Activated CD8-positive, alpha-beta memory T cell treated with anti-CD3 and anti-CD28 coated beads for 36 hours (primary cell): ENCODE data around the gene THBS3. TPM values are rescaled to one million over a fixed set of nuclear protein-coding genes. Genes with fewer than 3 reads are reported as not detected.

Experiments
- CTCF ChIA-PET: fragments of 350-600 bp; sonication (Branson Sonifier 250); formaldehyde crosslinking; loops from one replicate; lab custom pipeline; 2021; ENCODE audit warnings: antibody characterized with exemption; lab: Charles Lee
- POLR2A ChIA-PET: fragments of 350-600 bp; sonication (Branson Sonifier 250); formaldehyde crosslinking; loops from one replicate; lab custom pipeline; 2021; ENCODE audit warnings: antibody characterized with exemption; lab: Charles Lee
- total RNA-seq, 2 experiments: library from RNA; stranded (reverse); gene quantifications; one replicate each; pipeline ENCODE4 v1.2.3, GENCODE V29; 2021

Gene THBS3
- total RNA-seq, 2 experiments from 2014 or later: 7.0 to 8.7 TPM

DNA sequence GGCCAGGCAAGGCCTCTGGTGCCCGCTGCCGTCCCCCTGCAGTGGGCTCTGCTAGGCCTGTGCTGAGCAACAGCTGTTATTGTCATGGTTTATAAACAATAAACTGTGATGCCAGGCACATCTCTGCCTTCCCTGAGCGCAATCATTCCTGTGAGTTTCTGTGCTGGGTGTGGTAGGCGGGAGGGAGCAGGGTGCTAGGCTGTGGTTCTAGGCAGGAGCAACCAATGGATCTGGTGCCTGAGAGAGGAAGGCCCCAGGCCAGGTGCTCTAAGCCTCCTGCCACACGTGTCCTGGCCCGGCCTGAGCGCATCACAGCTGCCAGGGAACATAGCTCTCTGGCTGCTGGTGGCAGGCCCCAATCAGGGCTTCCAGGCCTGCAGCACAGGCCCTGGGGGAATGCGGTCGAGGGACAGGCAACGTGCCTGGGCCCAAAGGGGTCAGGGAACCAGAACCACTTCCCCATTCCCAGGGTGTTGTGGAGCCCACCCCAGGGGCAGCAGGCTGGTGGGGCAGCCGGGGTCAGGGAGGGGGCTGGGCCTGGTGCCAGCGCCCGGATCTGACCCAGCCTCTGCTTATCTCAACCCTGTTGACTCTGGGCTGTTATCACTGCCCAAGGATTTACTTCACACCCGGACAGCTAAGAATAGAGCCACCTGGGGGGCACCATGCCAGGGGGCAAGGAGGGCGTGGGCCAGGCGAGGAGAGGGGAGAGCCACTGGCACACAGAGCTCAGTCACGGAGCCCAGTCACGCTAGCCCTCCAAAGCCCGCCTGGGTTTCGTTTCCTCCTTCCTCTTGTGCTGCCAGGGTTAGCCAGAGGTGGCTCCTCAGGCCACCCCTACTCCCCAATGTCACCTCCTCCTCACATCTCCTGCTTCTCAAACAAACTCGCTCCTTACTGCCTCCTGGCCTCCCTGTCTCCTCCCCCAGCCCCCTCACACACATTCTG, 22.6 kb downstream of the THBS3 start:
- CTCF ChIA-PET: interaction anchor here (0.8 to 1.8 kb wide), 4 partner anchors 8 to 22 kb away, joined by 3 to 13 read pairs (median 4); no protein-coding TSS in a partner anchor

GRCh38 chr1:155184351-155184811, 23.3 kb downstream of the THBS3 start:
- CTCF ChIA-PET: interaction anchor here (0.8 to 1.8 kb wide), 3 partner anchors 9 to 23 kb away, joined by 3 to 13 read pairs (median 5); no protein-coding TSS in a partner anchor
- POLR2A ChIA-PET: no interaction called here

More for the DNA sequence above, 22.6 kb downstream of the THBS3 start:
- POLR2A ChIA-PET: no interaction called here

DNA sequence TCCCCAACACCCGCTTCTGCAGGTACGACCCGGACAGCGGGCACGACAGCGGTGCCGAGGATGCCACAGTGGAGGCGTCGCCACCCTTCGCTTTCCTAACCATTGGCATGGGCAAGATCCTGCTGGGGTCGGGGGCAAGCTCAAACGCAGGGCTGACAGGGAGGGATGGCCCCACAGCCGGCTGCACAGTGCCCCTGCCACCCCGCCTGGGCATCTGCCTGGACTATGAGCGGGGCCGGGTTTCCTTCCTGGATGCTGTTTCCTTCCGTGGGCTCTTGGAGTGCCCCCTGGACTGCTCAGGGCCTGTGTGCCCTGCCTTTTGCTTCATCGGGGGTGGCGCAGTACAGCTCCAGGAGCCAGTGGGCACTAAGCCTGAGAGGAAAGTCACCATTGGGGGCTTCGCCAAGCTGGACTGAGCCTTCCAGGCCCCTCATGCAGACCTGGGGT, 23.9 kb downstream of the THBS3 start:
- ChIA-PET POLR2A (interaction anchor here (0.5 kb wide), 1 partner anchor 1122 kb away, joined by 3 read pairs; no protein-coding TSS in a partner anchor), CTCF (interaction anchor here (0.8 to 1.0 kb wide), 2 partner anchors 9 to 23 kb away, joined by 3 to 5 read pairs; no protein-coding TSS in a partner anchor)

GRCh38 chr1:155182052-155182550, 25.6 kb downstream of the THBS3 start:
- CTCF ChIA-PET: no interaction called here
- POLR2A ChIA-PET: no interaction called here

DNA sequence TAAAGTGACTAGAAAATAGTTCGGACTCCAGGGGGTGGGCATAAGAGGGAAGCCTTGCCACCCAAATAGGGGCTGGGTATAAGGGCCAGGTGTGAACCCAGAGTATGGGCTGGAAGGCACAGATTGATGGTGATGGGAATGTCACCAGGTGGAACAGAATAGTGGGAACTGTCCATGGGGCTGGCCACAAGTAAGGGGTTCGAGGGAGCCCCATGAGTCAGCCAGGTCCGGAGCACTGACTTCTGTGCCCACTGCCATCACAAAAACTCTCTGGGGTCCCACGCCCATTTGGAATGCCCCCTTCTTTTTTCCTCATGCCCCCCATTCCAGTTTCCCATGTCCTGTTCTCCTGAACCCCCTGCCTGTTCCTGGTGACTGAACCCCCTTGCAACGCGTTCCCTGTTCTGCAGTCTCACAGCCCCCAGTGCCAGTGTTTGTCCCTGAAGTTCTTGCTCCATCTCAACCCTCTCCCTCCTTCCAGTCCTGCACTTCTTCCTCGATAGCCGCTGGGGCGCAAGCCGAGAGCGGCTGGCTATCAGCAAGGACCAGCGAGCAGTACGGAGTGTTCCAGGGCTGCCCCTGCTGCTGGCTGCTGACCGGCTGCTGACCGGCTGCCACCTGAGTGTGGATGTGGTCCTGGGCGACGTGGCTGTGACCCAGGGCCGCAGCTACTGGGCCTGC, 26.2 kb downstream of the THBS3 start:
- CTCF ChIA-PET: no interaction called here

DNA sequence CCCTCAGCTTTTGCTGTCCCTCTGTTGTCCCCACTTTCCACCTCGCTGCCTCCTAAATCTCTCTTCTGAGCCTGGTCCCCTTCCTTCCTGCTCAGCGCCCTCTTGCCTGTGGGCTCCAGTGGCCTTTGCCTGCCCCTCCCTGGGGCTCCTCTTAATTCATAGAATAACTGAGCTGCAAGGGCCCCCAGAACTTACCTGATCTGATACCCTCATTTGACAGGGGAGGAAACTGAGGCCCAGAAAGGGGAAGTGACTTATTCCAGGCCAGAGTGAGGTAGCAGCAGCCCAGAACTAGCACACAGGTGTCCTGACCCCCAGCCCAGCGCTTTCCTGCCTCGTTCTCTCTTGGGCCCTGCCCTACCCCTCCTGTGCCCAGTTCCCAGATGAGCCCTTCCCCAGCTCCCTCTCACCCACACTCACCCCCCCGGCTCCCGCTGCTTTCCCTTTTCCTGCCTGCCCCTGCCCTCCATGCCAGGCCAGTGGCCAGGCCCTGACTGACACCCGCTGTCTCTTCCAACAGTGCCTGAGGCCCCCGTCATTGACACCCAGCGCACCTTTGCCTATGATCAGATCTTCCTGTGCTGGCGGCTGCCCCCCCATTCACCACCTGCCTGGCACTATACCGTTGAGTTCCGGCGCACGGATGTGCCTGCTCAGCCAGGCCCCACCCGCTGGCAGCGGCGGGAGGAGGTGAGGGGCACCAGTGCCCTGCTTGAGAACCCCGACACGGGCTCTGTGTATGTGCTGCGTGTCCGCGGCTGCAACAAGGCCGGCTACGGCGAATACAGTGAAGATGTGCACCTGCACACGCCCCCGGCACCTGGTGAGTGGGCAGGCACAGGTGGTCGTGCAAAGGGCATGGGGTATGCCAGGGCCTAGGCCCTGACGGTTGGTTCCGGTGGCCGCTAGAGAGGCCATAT, 28.3 kb downstream of the THBS3 start:
- CTCF ChIA-PET: interaction anchor here (1.1 to 1.2 kb wide), 2 partner anchors 10 to 32 kb away, joined by 4 read pairs; no protein-coding TSS in a partner anchor
- POLR2A ChIA-PET: interaction anchor here (0.6 to 0.9 kb wide), 2 partner anchors 14 to 632 kb away, joined by 3 to 4 read pairs; no protein-coding TSS in a partner anchor

More for the DNA sequence above, 26.2 kb downstream of the THBS3 start:
- POLR2A ChIA-PET: no interaction called here

- POLR2A ChIA-PET: interaction anchor here (0.6 to 2.1 kb wide), 2 partner anchors 15 to 633 kb away, joined by 4 to 18 read pairs; no protein-coding TSS in a partner anchor
- CTCF ChIA-PET: interaction anchor here (0.5 to 2.3 kb wide), 3 partner anchors 15 to 570 kb away, joined by 4 to 20 read pairs (median 4); no protein-coding TSS in a partner anchor
These were observed 29.1 kb downstream of the THBS3 start for GRCh38 chr1:155178441-155179111.

DNA sequence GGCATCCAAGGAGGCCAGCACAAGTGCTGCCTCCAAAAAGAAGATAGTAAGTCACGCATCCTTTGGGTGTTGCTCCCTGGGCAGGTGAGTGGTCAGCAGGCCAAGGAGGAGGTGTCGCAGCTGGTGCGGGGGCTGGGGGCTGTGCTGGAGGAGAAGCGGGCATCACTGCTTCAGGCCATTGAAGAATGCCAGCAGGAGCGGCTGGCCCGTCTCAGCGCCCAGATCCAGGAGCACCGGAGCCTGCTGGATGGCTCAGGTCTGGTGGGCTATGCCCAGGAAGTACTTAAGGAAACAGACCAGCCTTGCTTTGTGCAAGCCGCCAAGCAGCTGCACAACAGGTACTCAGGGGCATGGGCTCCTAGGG, 29.8 kb downstream of the THBS3 start:
- ChIA-PET POLR2A (interaction anchor here (2.1 kb wide), 1 partner anchor 16 kb away, joined by 18 read pairs; no protein-coding TSS in a partner anchor), CTCF (interaction anchor here (1.1 to 2.3 kb wide), 4 partner anchors 8 to 86 kb away, joined by 4 to 20 read pairs (median 6); no protein-coding TSS in a partner anchor)

DNA sequence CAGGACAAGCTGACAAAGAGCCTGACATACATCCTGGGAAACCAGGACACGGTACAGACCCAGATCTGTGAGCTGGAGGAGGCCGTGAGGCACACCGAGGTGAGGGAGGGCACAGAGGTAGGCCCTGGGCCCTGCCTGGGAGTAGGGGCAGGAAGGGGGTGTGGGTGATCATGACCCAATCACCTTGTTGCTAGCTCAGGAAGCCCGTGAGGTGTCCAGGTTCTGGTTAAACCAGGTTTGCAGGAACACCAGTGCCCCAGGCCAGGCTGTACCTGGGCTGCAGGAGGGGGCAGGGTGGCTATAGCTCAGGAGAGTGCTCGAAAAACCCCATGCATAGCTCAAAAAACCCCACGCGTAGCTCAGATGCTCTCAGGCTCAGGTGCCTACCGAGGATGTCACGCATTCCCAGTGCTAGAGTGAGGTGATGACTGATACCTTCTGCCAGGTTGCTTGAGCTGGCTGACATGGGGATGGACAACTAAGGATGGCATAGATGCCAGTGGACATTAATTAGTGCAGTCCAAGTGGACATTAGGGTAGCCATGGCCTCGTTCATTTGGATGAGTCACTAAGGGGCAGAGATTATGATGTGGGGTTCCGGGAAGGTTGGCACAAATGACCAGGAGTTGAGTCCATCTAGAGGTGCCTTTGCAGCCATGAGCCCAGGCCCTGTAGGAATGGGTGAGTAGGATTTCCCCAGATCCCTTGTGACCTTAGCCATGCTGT, 30.3 kb downstream of the THBS3 start:
- CTCF ChIA-PET: interaction anchor here (0.5 to 2.3 kb wide), 6 partner anchors 9 to 381 kb away, joined by 4 to 20 read pairs (median 6); no protein-coding TSS in a partner anchor
- POLR2A ChIA-PET: interaction anchor here (0.6 to 2.1 kb wide), 2 partner anchors 17 to 1530 kb away, joined by 3 to 18 read pairs; no protein-coding TSS in a partner anchor

DNA sequence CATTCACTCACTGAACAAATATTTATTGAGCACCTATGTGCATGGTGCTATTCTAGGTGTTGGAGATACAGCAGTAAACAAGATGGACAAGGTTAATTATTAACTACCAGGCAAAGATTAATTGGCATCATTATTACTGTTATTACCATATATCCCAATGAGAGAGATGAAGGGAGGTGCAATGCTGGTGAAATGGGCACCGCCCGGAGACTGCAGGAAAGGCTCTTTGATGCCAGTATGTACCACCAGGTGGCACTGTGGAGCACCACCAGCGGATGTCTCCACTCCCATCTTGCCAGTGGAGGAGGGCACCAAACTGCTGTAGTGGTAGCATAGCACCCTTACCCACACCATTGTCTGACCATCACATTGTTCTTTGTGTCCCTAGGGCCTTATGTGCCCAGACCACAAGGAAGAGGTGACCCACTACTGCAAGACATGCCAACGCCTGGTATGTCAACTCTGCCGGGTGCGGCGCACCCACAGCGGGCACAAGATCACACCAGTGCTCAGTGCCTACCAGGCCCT, 31.1 kb downstream of the THBS3 start:
- ChIA-PET CTCF (interaction anchor here (1.1 to 6.3 kb wide), 5 partner anchors 9 to 86 kb away, joined by 6 to 75 read pairs (median 20); no protein-coding TSS in a partner anchor), POLR2A (interaction anchor here (0.6 to 2.1 kb wide), 2 partner anchors 17 to 1530 kb away, joined by 3 to 18 read pairs; no protein-coding TSS in a partner anchor)

- POLR2A ChIA-PET: interaction anchor here (1.0 to 1.4 kb wide), 2 partner anchors 18 to 19 kb away, joined by 4 to 5 read pairs; no protein-coding TSS in a partner anchor
- CTCF ChIA-PET: interaction anchor here (0.8 to 10.5 kb wide), 8 partner anchors 10 to 91 kb away, joined by 3 to 94 read pairs (median 10); partner anchors contain the start of genes MTX1 and THBS3
These were observed 31.7 kb downstream of the THBS3 start for GRCh38 chr1:155175927-155176371.

DNA sequence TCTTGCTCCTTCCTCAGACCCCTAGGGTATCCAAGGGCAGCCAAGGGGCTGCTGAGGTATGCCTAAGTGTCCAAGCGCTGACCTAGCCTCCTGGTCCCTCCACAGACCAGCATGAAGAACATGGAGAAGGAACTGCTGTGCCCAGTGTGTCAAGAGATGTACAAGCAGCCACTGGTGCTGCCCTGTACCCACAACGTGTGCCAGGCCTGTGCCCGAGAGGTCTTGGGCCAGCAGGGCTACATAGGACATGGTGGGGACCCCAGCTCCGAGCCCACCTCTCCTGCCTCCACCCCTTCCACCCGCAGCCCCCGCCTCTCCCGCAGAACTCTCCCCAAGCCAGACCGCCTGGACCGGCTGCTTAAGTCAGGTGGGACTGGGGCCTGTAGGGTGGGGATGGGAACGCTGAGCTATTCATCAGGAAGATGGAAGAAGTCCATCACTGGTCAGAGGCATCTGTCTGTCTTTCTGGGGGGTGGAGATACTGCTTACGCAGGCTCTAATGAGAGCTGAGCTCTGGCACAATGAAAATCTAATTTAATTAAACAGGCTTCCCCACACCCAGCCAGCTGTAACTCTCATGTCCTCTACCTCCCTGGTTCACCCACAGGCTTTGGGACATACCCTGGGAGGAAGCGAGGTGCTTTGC, 32.3 kb downstream of the THBS3 start:
- POLR2A ChIA-PET: interaction anchor here (1.0 to 1.4 kb wide), 2 partner anchors 18 to 19 kb away, joined by 4 to 5 read pairs; no protein-coding TSS in a partner anchor

DNA sequence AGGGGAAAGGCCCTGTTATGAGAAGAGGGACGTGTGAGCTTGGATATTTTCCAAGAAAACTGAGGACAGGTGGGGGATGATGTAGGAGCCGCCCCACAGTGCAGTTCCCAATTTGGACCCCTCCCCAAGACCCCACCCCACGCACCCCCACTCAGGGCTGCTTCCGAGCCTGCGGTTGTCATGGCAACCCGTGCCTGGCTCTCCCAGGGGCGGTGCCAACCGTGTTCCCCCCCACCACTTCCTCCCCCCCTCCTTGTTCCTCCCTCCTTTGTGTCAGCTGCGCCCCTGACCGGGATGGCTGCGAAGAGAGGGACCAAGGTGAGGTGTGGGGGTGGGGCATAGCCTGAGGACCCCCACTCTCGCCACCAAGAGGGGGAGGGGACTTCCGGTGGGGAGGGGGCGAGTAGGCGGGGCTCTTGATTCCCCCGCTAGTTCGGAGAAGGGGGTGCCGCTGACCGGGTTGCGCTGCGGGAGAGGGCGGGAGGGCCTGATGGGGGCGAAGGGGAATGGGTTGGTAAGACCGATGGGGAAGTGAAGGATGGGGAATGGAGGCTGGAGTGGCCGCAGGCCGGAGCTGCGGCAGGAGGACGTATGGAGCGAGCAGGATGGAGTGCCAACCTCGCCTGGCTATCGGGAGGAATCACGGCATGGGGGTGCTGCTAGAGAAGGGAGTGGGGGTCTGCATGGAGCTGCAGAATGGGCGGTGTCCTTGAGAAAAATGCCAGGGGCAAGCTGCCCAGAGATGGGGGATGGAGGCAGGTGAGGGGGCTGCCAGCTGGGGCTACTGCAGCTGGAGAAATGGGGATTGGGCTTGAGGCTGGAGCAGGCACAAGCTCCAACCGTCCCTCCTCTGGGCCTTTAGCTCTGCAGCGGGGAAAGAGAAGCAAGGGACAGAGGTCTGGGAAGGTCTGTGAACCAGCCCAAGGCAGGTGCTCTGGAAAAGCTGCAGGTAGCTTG, 33.1 kb downstream of the THBS3 start:
- ChIA-PET POLR2A (interaction anchor here (0.9 to 1.4 kb wide), 5 partner anchors 19 to 238 kb away, joined by 3 to 5 read pairs (median 4); partner anchors contain the start of gene PMVK), CTCF (interaction anchor here (0.8 to 10.5 kb wide), 8 partner anchors 19 to 789 kb away, joined by 3 to 94 read pairs (median 10); partner anchors contain the start of genes MTX1 and THBS3)

More for the DNA sequence above, 32.3 kb downstream of the THBS3 start:
- CTCF ChIA-PET: interaction anchor here (0.8 to 10.5 kb wide), 9 partner anchors 10 to 91 kb away, joined by 3 to 94 read pairs (median 4); partner anchors contain the start of genes MTX1 and THBS3
